Stimulated activated CD8-positive, alpha-beta memory T cell treated with anti-CD3 and anti-CD28 coated beads, Interleukin-2, amount 100 ng/mL, for 48 hours (primary cell): ENCODE results near the gene AXIN2.
"Not testable (repeated sequence)": the region's sequence is repeated elsewhere in the genome, so short reads cannot be mapped to it uniquely, and the experiment has no call there.

Experiments
- DNase-seq, 2 donors: peaks; one replicate each; pipeline ENCODE4 v3.0.0-alpha.2; 2020; ENCODE audit warnings: low read depth in 2 of 2

The AXIN2 gene

GRCh38 chr17:65536573-65537342, 24.7 kb downstream of the AXIN2 start:
- no peak for DNase-seq

DNA sequence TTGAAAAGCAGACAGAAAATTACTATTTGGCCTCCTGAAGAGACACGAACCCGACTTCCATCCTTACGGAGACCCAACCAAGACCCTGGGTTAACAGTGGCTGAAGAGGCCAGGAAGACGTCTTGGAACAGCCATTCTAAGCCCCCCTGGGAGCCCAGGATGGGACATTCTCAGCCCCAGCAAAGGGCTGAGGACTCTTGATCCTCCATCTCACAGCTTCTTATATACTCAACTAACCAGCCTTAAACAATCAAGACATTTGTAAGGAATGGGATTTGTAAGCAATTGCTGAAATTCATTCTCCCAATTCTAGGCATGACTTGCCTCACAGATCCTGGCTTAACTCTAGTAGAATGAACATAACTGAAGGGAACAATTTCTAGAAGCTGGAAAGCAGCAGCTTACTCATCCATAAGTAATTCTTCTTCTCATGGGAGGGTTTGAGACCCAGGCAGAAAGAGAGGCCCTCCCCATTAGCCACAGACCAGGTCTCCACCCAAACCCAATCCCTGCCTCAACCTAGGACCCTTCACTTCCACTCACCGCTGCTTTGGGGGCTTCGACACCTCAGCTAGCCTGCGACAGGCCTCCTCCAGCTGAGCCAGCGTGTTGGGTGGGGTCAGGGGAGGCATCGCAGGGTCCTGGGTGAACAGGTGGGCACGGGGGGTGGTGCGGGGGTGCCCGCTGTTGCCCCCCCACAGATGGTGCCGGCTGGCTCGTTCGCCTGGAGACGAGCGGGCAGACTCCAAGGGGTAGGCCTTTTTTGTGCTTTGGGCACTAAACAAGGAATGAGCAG, 25.5 kb downstream of the AXIN2 start:
- no peak for DNase-seq

GRCh38 chr17:65533852-65534457, 27.5 kb downstream of the AXIN2 start:
- DNase-seq = no peak

DNA sequence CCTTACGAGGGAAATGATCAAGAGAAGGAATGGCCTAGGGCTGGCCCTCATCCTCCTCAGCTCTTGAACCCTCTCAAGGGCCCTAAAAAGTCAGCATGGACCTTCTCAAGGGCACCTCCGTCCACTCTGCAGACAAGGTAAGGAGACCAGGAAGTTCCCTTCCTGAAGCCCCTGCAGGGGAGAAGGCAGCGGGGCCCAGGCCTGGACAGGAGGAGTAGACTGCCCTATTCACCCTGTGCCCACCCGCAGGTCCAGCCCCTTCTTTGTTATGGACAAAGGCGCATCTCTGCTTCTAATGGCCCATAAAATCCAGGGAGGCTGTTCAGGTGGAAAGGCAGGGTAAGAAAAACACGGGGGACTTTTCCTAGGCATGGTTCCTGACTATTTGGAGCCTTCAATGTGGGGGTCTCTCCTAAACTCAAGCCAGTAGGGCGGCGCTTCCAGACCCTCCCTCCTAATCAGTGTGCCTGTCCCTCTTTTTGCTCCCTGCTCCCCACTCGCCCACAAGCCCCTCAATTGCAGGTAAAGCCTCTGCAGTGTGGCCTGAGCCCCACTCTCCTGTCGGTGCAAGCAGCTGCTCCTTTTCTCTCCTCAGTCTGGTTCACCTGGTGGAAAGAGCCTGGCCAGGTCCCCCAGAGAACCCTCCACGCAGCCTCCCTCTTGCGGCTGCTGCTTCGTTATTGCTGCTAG, 28.2 kb downstream of the AXIN2 start:
- DNase-seq = no peak

GRCh38 chr17:65532101-65532890, 29.2 kb downstream of the AXIN2 start:
- no peak for DNase-seq

GRCh38 chr17:65531256-65532100, 30.0 kb downstream of the AXIN2 start:
- DNase-seq = no peak

GRCh38 chr17:65530523-65531255, 30.8 kb downstream of the AXIN2 start:
- no peak for DNase-seq

DNA sequence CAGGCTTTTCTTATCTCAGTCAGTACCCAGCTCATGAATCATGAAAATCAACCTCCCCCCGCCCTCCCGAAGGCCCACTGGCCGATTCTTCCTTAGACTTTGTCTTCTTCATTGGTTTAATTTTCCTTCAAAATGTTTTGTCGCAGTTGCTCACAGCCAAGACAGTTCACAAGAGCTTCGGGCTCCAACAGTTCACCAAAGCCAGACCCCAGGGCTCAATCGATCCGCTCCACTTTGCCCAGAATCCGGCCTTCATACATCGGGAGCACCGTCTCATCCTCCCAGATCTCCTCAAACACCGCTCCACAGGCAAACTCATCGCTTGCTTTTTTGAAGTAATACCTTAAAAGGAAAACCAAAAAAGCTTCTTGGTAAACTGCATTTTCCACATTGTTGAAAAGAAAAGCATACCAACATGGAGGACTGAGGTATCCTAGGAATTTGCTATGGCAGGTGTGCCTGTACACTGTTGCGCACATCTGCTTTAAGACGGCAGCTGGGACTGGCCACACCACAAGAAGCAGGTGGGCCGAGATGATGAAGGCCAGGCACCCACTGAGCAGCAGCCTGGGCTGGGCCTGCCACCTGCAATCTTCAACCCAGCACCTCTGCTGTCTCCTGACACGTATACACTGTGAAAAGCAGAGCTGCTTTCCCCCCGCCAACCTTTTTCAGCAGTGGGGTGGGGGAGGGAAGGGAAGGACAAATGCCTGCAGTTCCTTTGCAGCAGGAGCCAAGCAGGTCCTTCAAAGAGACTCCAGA, 31.5 kb downstream of the AXIN2 start:
- DNase-seq = no peak

DNA sequence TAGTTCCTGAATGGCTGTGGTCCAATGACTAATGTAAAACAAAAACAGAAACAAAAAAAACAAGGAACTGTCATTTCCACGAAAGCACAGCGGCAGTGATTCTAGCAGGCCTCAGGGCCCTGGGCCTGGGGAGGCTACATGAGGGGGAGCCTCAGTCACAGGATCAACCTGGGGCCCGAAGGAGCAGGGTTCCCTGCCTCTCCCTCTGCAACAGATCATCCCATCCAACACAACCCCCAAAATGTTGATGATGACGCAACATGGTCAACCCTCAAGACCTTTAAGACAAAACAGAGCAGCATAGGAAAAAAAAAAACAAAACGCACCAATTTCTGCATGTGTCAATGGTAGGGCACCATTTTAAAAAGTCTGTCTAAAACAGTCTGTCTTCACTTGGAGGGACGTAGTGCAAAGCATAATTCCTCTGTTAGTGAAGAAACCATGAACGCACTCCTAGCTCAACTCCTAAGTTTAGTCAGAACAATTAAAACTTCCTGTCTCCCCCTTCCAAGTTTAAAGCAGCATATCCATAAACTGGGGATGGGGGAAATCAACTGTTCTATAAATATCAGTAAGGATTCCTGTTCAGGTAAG, 32.3 kb downstream of the AXIN2 start:
- no peak for DNase-seq

GRCh38 chr17:65527857-65528591, 33.4 kb downstream of the AXIN2 start:
- no peak for DNase-seq

- no peak for DNase-seq
These were observed 34.1 kb downstream of the AXIN2 start for GRCh38 chr17:65527381-65527780.

- DNase-seq = not testable (repeated sequence)
These were observed 34.6 kb downstream of the AXIN2 start for GRCh38 chr17:65526854-65527253.

DNA sequence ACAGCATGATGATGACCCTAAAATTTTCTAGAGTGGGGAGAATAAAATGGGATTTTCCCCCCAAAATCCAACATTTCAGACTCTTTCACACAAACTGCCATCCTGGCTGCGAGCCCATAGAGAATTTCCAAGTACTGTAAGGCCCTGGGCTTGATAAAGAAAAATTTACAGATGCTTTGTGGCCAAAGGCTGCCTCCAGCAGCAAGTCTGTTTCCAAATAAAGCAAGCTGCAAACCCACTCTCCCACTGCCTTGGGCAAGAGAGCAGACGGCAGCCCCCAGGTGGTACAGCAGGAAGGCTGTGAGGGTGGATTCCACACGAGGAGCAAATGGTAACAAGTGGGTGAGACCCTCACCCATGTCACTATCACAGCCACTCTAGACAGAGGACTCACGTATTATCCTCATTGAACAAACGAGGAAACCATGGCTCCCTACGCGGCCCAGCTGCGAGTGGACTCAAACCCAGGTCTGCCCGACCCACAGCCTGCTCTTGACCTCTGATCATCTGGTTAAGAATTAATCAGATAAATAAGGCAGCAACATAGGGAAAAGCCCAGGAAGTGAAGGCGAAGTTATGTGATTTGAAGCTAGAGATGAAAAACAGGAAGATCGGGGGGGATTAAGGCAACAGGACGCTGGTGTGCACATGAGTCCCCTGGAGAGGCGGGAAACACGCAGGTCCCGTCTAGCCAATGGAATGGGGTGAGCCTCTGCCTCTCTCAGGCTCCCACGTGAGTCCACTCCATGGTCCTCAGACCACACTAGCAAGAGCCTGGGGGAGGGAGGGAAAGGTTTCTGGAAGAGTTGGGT, 37.4 kb downstream of the AXIN2 start:
- DNase-seq = no peak

DNA sequence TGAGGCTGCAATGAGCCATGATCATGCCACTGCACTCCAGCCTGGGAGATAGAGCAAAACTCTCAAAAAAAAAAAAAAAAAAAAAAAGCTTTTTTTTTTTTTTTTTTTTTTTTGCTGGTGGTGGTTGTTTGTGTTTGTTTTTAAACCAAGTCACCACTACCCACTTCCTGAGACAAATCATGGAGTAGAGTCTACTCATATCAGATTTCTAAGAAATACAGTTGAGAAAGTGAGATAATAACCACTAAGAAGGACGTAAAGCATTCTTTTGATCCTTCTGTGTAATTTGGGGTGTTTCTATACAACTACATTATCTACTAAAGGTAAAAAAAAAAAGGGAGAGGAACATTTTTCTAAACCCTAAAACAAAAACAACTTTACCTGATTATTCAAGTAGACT, 38.0 kb downstream of the AXIN2 start:
- no peak for DNase-seq

- DNase-seq = no peak
These were observed 38.6 kb downstream of the AXIN2 start for GRCh38 chr17:65522751-65523404.

GRCh38 chr17:65519462-65519861, 42.0 kb downstream of the AXIN2 start:
- DNase-seq = no peak
